GM12878 (cell line): Measurements from ENCODE around the gene MRPL37.

Experiments used
- CHD4 ChIP-seq: fragments of 200-600 bp; sonication (generic); IDR thresholded peaks from 2 replicates; pipeline ENCODE4 v1.6.1; 2016; ENCODE audit warnings: mild to moderate bottlenecking
- NFIC ChIP-seq: IDR thresholded peaks from 2 replicates; pipeline ENCODE4 v1.6.1; 2012; ENCODE audit warnings: low read depth, mild to moderate bottlenecking, inconsistent platforms, low read length, moderate library complexity
- PML ChIP-seq: IDR thresholded peaks from 2 replicates; pipeline ENCODE4 v1.6.1; 2012; ENCODE audit warnings: low read length, inconsistent platforms
- POLR2A ChIP-seq: IDR thresholded peaks from 2 replicates; pipeline ENCODE4 v1.6.1; 2011; ENCODE audit warnings: low read depth, mild to moderate bottlenecking, low read length
- RCOR1 ChIP-seq: conservative IDR thresholded peaks from 2 replicates; pipeline ENCODE4 v1.6.1; 2012; ENCODE audit warnings: low read depth, low read length, improper control_type of control experiment
- SMARCA5 ChIP-seq: fragments of 450-650 bp; IDR thresholded peaks from 2 replicates; pipeline ENCODE4 v1.6.1; 2017; ENCODE audit warnings: mild to moderate bottlenecking
- YBX1 ChIP-seq: fragments of 450-650 bp; IDR thresholded peaks from 2 replicates; pipeline ENCODE4 v1.6.1; 2016; ENCODE audit warnings: antibody characterized with exemption
- TF ChIP-seq, protein P1 (sequence below), 3 experiments: IDR thresholded peaks in 2 of 3; conservative IDR thresholded peaks in 1 of 3; 2 replicates each; pipeline ENCODE4 v1.5.1; 2011; ENCODE audit warnings: low read depth in 3 of 3, low read length in 3 of 3, mild to moderate bottlenecking in 3 of 3, control low read depth in 2 of 3, moderate library complexity in 2 of 3, inconsistent platforms in 1 of 3, mixed read lengths in 1 of 3; ENCODE audit not compliant: control insufficient read depth in 2 of 3, insufficient read depth in 1 of 3; ENCODE audit errors: extremely low read depth in 1 of 3

DNA sequence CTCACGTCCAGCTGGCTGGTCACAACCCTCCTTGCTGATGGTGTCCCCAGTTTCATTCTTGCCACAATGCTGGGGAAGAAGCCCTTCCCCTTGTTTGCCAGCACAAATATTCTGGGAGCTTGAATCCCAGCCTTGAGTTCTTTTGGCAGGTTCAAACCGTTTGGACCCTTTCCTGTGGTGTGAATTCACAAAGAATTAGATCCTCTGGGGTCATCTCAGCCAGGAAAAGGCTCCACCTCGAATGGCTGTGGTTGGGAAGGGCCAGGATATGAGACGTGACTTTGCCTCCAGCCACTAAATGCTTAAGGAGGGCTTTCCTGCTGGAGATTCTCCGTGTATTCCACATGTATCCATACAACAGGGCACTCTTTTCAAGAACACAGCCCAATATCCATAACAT lies 66.9 kb downstream of the MRPL37 start:
- TF ChIP-seq NFIC = no peak
- TF ChIP-seq, protein P1, sequence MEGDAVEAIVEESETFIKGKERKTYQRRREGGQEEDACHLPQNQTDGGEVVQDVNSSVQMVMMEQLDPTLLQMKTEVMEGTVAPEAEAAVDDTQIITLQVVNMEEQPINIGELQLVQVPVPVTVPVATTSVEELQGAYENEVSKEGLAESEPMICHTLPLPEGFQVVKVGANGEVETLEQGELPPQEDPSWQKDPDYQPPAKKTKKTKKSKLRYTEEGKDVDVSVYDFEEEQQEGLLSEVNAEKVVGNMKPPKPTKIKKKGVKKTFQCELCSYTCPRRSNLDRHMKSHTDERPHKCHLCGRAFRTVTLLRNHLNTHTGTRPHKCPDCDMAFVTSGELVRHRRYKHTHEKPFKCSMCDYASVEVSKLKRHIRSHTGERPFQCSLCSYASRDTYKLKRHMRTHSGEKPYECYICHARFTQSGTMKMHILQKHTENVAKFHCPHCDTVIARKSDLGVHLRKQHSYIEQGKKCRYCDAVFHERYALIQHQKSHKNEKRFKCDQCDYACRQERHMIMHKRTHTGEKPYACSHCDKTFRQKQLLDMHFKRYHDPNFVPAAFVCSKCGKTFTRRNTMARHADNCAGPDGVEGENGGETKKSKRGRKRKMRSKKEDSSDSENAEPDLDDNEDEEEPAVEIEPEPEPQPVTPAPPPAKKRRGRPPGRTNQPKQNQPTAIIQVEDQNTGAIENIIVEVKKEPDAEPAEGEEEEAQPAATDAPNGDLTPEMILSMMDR (IDR thresholded peaks at IDR 0.05 in 2 of 3, conservative IDR thresholded peaks at IDR 0.05 in 1 of 3; ENCODE audit: control insufficient read depth in 2 of 3, extremely low read depth in 1 of 3, insufficient read depth in 1 of 3, low read depth in 3 of 3, low read length in 3 of 3) = no peak
- TF ChIP-seq PML = no peak
- TF ChIP-seq RCOR1 = no peak
- no peak for TF ChIP-seq YBX1
- no peak for TF ChIP-seq SMARCA5
- TF ChIP-seq POLR2A = no peak
- no peak for TF ChIP-seq CHD4
